ENCODE measurements around the gene ALKBH2. TPM values are rescaled to one million over a fixed set of nuclear protein-coding genes. Genes with fewer than 3 reads are reported as not detected.
A peak's percentile ranks its signal among the peaks of the same experiment; 100 is the strongest.
"Not testable (repeated sequence)": the region's sequence is repeated elsewhere in the genome, so short reads cannot be mapped to it uniquely, and the experiment has no call there.

ALKBH2 gene
- polyA plus RNA-seq, 1 donor = 24.3 TPM

- DNase-seq = no peak
These were observed 27.4 kb downstream of the ALKBH2 start for GRCh38 chr12:109065853-109066193.

GRCh38 chr12:109065154-109065852 is 28.0 kb downstream of the ALKBH2 start:
- no peak for DNase-seq

GRCh38 chr12:109064143-109064542 is 29.1 kb downstream of the ALKBH2 start:
- DNase-seq = no peak

- DNase-seq = no peak
These were observed 34.5 kb downstream of the ALKBH2 start for GRCh38 chr12:109058773-109059172.

- no peak for DNase-seq
These were observed 35.9 kb downstream of the ALKBH2 start for GRCh38 chr12:109057376-109057775.

GRCh38 chr12:109056891-109057290 is 36.4 kb downstream of the ALKBH2 start:
- no peak for DNase-seq

- DNase-seq = no peak
These were observed 38.8 kb downstream of the ALKBH2 start for GRCh38 chr12:109054520-109054919.

GRCh38 chr12:109054124-109054513 is 39.2 kb downstream of the ALKBH2 start:
- DNase-seq = not testable (repeated sequence)

- DNase-seq = no peak
These were observed 39.7 kb downstream of the ALKBH2 start for GRCh38 chr12:109053382-109054123.

- DNase-seq = peak; percentile 90
These were observed 40.6 kb downstream of the ALKBH2 start, which contains the start of gene USP30 for GRCh38 chr12:109052414-109053323. USP30 (plus strand) TSS chr12:109052576; CDS start chr12:109052679, 103 bp downstream.

GRCh38 chr12:109052097-109052413 is 41.2 kb downstream of the ALKBH2 start:
- no peak for DNase-seq

- not testable (repeated sequence) for DNase-seq
These were observed 43.5 kb downstream of the ALKBH2 start for GRCh38 chr12:109049794-109050193.

GRCh38 chr12:109048706-109049105 is 44.6 kb downstream of the ALKBH2 start:
- DNase-seq = not testable (repeated sequence)

- DNase-seq = no peak
These were observed 46.0 kb downstream of the ALKBH2 start for GRCh38 chr12:109047081-109047805.

- DNase-seq = no peak
These were observed 49.0 kb downstream of the ALKBH2 start for GRCh38 chr12:109044241-109044640.

Other genes with a start within 250 kb of the ALKBH2 start
- gene SSH1, start 235.9 kb downstream of the ALKBH2 start, polyA plus RNA-seq (ENCODE audit: insufficient read length) = 22.4 TPM
- gene DAO, start 213.4 kb downstream of the ALKBH2 start, polyA plus RNA-seq (ENCODE audit: insufficient read length) = not detected
- gene SVOP, start 72.4 kb downstream of the ALKBH2 start, polyA plus RNA-seq (ENCODE audit: insufficient read length) = 0.31 TPM
- gene USP30, start 40.9 kb downstream of the ALKBH2 start, polyA plus RNA-seq (ENCODE audit: insufficient read length) = 14.4 TPM
- 27.0 TPM for gene UNG, start 4.1 kb upstream of the ALKBH2 start, polyA plus RNA-seq (ENCODE audit: insufficient read length)
- gene ACACB, start 23.1 kb upstream of the ALKBH2 start, polyA plus RNA-seq (ENCODE audit: insufficient read length) = 13.6 TPM
- 0.12 TPM for gene FOXN4, start 215.8 kb upstream of the ALKBH2 start, polyA plus RNA-seq (ENCODE audit: insufficient read length)

Measured in hindlimb muscle (tissue), 1 donor.